KMS-11 (cell line): ENCODE data around the gene C1RL.

Source experiments
- H2AFZ ChIP-seq: fragments of 200-600 bp; sonication (generic); 2 replicates; pipeline ENCODE4 v1.6.1; 2016; ENCODE audit warnings: antibody characterized with exemption, mixed run types, low read depth
- H3K27ac ChIP-seq: fragments of 200-600 bp; sonication (generic); 2 replicates; pipeline ENCODE4 v1.6.1; 2016; ENCODE audit warnings: mild to moderate bottlenecking, mixed run types
- H3K27me3 ChIP-seq: fragments of 200-600 bp; sonication (generic); 2 replicates; pipeline ENCODE4 v1.6.1; 2017; ENCODE audit warnings: mild to moderate bottlenecking, low read depth, mixed run types, moderate library complexity; ENCODE audit not compliant: insufficient read depth
- H3K36me3 ChIP-seq: fragments of 200-600 bp; sonication (generic); 2 replicates; pipeline ENCODE4 v1.6.1; 2017; ENCODE audit warnings: mild to moderate bottlenecking, mixed run types; ENCODE audit not compliant: insufficient read depth
- H3K4me1 ChIP-seq: fragments of 200-600 bp; sonication (generic); 2 replicates; pipeline ENCODE4 v1.6.1; 2016; ENCODE audit warnings: mild to moderate bottlenecking, low read depth, mixed run types; ENCODE audit not compliant: poor library complexity, severe bottlenecking
- H3K4me2 ChIP-seq: fragments of 200-600 bp; sonication (generic); 2 replicates; pipeline ENCODE4 v1.7.0; 2016; ENCODE audit warnings: mild to moderate bottlenecking, mixed run types
- H3K4me3 ChIP-seq: fragments of 200-600 bp; sonication (generic); IDR thresholded peaks from 2 replicates; pipeline ENCODE4 v1.6.1; 2017; ENCODE audit warnings: low read depth, low read length, mixed read lengths; ENCODE audit not compliant: insufficient read depth
- H3K79me2 ChIP-seq: fragments of 200-600 bp; sonication (generic); 2 replicates; pipeline ENCODE4 v1.6.1; 2016; ENCODE audit warnings: low read depth, mixed run types; ENCODE audit not compliant: insufficient read depth
- H3K9ac ChIP-seq: fragments of 200-600 bp; sonication (generic); 2 replicates; pipeline ENCODE4 v1.6.1; 2016; ENCODE audit warnings: mild to moderate bottlenecking, mixed run types
- H4K20me1 ChIP-seq: fragments of 200-600 bp; sonication (generic); 2 replicates; pipeline ENCODE4 v1.6.1; 2016; ENCODE audit warnings: mild to moderate bottlenecking, mixed run types; ENCODE audit not compliant: insufficient read depth
- TF ChIP-seq, protein P1 (sequence below): fragments of 200-600 bp; sonication (generic); conservative IDR thresholded peaks from 2 replicates; pipeline ENCODE4 v1.6.1; 2017; ENCODE audit warnings: low read depth, mild to moderate bottlenecking, antibody characterized with exemption, low read length, moderate library complexity, mixed read lengths

The C1RL gene

DNA sequence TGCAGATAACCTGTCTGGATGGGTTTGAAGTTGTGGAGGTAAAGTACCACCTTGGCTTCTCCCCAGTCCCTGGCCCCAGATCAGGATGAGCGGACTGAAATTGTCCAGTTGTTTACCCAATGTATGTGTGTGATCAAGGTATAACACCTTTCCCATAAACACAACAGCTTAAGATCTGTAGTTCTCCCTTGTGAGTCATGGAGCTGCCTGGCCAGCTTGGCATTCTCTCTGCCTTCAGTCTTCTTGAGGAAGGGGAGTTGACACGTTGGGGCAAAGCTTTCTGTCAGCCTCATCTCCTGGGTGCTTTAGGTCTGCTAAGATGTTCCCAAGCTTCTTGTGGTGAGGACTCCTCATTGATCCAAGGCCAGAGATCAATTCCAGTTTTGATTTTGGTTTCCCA, 42.4 kb downstream of the C1RL start:
- TF ChIP-seq, protein P1, sequence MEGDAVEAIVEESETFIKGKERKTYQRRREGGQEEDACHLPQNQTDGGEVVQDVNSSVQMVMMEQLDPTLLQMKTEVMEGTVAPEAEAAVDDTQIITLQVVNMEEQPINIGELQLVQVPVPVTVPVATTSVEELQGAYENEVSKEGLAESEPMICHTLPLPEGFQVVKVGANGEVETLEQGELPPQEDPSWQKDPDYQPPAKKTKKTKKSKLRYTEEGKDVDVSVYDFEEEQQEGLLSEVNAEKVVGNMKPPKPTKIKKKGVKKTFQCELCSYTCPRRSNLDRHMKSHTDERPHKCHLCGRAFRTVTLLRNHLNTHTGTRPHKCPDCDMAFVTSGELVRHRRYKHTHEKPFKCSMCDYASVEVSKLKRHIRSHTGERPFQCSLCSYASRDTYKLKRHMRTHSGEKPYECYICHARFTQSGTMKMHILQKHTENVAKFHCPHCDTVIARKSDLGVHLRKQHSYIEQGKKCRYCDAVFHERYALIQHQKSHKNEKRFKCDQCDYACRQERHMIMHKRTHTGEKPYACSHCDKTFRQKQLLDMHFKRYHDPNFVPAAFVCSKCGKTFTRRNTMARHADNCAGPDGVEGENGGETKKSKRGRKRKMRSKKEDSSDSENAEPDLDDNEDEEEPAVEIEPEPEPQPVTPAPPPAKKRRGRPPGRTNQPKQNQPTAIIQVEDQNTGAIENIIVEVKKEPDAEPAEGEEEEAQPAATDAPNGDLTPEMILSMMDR, result no peak
- Histone ChIP-seq H3K27ac (no peak overlapping the region), H4K20me1 (no peaks in the 10 kb centered on the region), H3K4me2 (no peak overlapping the region), H2AFZ (no peak overlapping the region), H3K4me1 (no peaks in the 10 kb centered on the region), H3K36me3 (no peaks in the 10 kb centered on the region), H3K27me3 (no peaks in the 10 kb centered on the region), H3K79me2 (no peaks in the 10 kb centered on the region), H3K9ac (no peak overlapping the region), H3K4me3 (no peak overlapping the region)

DNA sequence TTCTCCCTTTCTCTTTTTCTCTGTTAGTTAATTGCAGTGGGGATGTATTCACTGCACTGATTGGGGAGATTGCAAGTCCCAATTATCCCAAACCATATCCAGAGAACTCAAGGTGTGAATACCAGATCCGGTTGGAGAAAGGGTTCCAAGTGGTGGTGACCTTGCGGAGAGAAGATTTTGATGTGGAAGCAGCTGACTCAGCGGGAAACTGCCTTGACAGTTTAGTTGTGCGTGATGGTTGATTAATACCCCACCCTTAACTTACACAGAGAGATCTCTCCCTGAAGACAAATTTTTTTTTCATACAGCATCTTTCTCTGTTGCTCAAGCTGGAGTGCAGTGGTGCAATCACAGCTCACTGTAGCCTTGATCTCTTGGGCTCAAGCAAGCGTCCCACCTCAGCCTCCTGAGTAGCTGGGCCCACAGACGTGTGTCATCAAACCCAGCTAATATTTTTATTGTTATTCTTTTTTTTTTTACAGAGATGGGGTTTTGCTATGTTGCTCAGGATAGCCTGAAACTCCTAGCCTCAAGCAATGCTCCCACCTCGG, 43.9 kb downstream of the C1RL start:
- Histone ChIP-seq H3K4me1 (no peaks in the 10 kb centered on the region), H3K9ac (no peak overlapping the region), H3K79me2 (no peaks in the 10 kb centered on the region), H3K36me3 (no peaks in the 10 kb centered on the region), H3K4me3 (no peak overlapping the region), H2AFZ (no peak overlapping the region), H3K27me3 (no peaks in the 10 kb centered on the region), H3K27ac (no peak overlapping the region), H3K4me2 (no peak overlapping the region), H4K20me1 (no peaks in the 10 kb centered on the region)
- TF ChIP-seq, protein P1, result no peak

DNA sequence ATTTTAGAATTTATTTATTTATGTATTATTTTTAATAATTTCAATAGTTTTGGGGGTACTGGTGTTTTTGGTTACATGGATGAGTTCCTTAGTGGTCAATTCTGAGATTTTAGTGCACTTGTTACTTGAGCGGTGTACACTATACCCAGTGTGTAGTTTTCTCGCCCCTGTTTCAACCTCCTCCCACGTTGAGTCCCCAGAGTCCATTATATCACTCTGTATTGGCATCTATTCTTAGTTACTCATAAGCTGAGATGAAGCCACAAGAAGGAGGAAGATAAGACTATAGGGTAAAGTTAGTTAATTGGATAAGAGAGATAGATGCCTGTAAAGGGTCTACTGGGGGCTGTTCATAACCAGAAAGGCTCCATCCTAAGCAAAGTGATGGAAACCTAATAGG, 44.5 kb downstream of the C1RL start:
- H3K4me1 ChIP-seq, result no peaks in the 10 kb centered on the region
- H3K27ac ChIP-seq, result no peak overlapping the region
- no peaks in the 10 kb centered on the region for H4K20me1 ChIP-seq
- H3K4me3 ChIP-seq, result no peak overlapping the region
- H3K79me2 ChIP-seq, result no peaks in the 10 kb centered on the region
- H3K9ac ChIP-seq, result no peak overlapping the region
- H2AFZ ChIP-seq, result no peak overlapping the region
- H3K36me3 ChIP-seq, result no peaks in the 10 kb centered on the region
- TF ChIP-seq, protein P1, result no peak
- H3K27me3 ChIP-seq, result no peaks in the 10 kb centered on the region
- no peak overlapping the region for H3K4me2 ChIP-seq

DNA sequence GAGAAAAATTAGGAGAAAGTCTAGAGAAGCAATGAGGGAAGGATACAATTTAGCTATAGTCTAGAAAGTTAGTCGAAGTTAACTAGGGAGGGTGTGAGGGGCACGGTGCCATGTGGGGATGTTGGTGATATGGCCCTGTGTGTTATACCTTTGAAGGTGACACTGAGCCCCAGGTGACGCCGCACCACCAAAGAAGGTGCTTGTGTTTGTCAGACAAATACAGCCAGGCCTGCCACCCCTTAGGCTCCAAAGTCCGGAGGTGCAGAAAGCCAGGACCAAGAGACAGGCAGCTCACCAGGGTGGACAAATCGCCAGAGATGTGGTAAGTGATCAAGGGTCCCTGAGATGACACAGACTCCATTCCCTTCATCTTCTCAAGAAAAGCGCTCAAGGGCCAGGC, 47.4 kb downstream of the C1RL start:
- Histone ChIP-seq H3K27ac (no peak overlapping the region), H3K79me2 (no peaks in the 10 kb centered on the region), H3K36me3 (no peaks in the 10 kb centered on the region), H3K4me3 (no peak overlapping the region), H3K9ac (no peak overlapping the region), H3K4me1 (no peaks in the 10 kb centered on the region), H2AFZ (no peak overlapping the region), H3K27me3 (no peaks in the 10 kb centered on the region), H4K20me1 (no peaks in the 10 kb centered on the region), H3K4me2 (no peak overlapping the region)
- TF ChIP-seq, protein P1, result no peak

DNA sequence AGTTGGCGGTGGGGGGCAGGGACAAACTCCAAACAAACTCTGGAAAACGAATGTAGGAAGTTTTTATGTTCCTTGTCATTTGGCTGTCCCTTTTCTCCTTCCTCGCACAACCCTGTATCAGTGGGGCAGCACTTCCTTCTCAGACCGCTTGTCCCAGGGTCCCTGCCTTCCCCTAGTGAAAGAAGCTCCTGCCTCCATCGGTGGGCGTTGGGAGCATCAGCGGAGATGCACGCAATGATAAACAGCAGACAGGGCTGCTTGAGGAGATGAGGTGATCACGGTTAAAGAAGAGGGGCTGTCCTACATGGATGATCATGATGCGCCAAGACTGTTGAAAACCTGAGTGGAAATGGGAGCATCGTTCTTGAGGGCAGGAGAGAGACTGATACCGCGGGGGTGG, 47.9 kb downstream of the C1RL start:
- Histone ChIP-seq H2AFZ (no peak overlapping the region), H3K79me2 (no peaks in the 10 kb centered on the region), H3K36me3 (no peaks in the 10 kb centered on the region), H3K4me1 (no peaks in the 10 kb centered on the region), H3K27ac (no peak overlapping the region), H3K9ac (no peak overlapping the region), H3K4me2 (no peak overlapping the region), H3K4me3 (no peak overlapping the region), H4K20me1 (no peaks in the 10 kb centered on the region), H3K27me3 (no peaks in the 10 kb centered on the region)
- TF ChIP-seq, protein P1, result no peak
